HG03066 (cell line): ENCODE results near the gene RGS9.

Experiments
- ATAC-seq: cut with Tn5 transposase; IDR thresholded peaks from one replicate; pipeline ENCODE4 v1.9.1; 2021; ENCODE audit warnings: low read depth; ENCODE audit not compliant: unreplicated experiment

Gene RGS9

DNA sequence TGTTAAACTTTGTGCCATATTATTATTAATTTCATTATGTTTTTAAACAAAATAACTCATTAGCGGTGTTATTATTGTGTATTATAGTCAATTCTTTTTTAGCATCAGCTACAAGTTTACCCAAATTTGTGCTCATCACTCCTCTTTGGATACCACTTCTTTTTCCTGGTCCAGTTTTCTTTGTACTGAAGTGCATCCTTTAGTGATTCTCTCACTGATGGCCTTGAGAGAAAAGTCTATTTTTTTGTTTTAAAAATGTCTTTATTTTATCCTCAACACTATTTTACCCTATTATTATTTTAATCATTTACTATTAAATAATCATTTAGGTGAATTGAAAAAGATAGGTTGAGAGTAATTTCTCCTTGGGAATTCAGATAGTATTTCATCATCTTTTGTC lies 99.2 kb downstream of the RGS9 start:
- no peak for ATAC-seq

DNA sequence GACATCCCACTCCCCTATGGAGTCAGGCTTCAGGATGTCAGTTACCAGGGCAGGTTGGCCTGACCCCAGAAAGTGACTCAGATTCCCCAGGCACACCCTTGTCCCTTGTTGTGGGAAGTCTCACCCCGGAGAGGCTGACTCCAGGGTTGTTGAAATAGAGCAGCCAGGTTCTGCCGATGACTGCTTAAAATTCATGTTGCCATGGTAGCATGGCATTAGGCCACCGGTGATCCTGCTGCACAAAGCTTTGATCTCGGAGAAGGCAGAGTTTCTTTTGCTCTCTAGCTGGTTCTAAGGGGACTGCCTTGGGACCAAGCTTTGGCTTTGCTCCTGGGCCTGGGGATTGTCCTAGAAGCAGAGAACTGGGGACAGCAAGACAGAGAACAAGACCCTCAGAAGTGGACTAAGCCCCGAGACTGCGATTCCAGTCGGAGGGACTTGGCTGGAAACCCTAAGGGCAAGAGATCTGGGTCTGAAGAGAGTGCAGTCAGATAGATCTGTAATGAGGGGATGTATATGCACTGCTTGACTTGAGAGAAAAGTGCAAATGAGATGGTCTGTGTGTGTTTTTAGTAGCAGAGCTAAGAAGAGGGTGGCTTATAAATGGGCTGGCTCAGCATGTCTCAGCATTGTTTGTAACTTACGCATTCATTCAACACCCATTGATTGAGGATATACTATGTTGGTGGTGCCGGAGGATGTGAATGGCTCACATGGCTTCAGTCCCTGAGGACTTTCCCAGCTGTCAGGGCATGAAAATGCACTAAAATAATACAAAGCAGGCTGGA lies 106.9 kb downstream of the RGS9 start:
- ATAC-seq, result no peak

DNA sequence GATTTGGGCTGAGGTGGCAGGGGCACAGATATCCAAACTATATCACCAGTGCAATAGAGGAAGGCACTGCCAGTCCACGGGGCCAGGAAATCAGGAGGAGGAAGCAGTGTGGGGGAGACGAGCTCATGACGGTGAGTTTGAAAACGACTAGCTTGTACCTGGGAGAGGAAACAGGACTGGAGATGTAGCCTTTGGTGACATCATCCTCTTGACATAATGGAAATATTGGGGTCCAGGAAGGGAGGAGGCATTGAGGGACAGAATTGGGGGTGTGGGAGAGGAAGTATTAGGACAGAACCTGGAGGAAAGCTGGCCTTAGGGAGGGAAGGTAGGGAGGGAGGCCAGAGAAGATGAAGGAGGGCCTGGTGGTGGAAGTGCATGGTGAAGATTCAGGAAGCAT lies 109.1 kb downstream of the RGS9 start:
- ATAC-seq, result no peak

DNA sequence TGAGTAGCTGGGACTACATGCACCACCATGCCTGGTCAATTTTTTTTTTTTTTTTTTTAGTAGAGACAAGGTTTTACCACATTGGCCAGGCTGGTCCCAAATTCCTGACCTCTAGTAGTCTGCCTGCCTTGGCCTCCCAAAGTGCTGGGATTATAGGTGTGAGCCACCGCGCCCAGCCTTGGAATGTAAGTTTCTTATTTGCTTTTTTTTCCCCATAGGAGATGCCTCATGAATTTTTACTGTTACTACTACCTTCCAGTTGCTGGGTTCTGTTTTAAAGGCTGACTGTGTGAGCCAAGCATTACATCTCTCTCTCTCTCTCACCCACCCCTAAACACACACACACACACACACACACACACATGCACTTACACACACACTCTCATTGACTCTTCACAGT lies 112.6 kb downstream of the RGS9 start:
- ATAC-seq, result no peak

DNA sequence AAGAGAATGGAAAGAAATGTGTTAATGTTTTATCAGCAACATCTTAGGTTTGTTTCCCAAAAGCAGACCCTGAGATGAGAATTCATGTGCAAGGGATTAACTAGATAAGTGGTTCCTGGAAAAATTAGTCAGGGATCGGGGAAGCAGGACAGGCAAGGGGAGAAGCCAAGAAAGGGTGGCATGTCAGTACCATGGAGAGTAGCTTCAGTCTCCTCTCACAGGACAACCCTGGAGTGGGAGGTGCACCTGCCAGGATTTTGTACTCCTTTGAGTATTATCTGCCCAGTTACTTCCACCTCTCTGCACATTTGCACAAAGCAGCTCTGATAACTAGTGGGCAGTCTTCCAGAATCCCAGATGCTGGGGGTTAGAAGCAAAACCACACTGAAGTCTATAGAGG lies 117.0 kb downstream of the RGS9 start:
- no peak for ATAC-seq

DNA sequence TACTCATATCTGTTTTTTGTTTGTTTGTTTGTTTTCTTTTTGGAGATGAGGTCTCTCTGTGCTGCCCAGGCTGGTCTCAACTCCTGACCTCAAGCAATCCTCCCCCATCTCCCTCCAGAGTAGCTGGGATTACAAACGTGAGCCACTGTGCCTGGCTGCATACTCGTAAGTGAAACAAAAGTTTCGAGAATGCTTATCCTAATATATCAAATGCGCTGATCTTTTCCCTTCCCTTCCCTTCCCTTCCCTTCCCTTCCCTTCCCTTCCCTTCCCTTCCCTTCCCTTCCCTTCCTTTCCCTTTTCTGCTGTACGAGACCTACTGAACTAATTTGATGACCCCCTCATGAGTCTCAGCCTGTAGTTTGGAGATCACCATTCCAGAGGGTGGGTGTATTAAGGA lies 122.1 kb downstream of the RGS9 start:
- no peak for ATAC-seq

DNA sequence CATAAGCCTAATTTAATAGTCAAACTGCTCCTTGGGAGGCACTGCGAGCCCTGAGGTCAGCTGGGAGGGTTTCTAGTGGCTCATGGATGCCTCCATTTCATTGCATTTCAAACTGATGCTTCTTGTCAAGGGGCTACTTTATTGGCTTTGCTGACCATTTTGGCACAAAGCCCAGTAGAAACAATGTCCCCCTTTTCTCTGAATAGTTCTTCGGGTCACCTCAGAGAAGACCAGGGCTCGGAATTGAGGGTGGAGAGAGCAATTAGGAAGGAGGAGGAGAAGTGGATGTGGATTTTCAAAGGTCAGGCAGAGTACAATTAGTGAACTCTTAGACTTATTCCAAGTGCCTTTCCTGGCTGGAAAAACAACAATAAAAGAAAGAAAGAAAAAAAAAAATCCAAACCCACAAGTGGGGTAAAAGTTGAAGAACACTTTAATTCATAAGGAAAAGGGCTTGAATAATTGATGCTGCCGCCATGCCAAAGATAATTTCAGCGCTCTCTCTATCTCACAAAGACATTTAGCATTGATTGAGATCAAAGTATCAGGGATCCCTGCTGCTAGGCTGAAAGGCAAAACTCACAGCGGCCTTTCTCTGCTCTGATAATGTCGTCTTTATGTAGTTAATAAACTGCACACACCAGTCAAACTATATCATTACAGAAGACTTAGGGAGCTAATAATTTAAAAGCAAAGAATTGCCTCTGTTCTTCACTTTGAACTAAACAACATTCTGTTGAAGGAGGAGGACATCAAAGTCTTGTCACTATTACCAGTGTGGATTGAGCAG lies 122.7 kb downstream of the RGS9 start:
- ATAC-seq, result no peak

DNA sequence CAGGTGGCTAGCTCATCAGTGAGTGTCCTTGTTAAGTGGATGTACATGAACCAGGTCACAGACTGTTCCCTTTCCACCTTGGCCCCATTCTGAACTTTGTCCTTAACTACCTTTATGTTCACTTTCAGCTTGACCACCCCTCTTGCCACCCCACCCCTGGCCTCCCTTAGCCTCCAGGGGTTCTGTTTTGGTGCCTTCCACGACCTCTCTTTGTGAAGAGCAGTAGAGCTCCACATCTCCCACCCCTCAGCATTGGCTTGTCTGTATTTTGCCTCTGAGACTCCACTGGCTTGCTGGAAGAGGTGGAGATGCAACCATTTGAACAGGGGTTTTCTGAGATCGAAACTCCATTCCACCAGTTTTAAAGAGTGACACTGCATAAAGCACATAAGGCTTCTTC lies 123.5 kb downstream of the RGS9 start:
- ATAC-seq, result no peak

DNA sequence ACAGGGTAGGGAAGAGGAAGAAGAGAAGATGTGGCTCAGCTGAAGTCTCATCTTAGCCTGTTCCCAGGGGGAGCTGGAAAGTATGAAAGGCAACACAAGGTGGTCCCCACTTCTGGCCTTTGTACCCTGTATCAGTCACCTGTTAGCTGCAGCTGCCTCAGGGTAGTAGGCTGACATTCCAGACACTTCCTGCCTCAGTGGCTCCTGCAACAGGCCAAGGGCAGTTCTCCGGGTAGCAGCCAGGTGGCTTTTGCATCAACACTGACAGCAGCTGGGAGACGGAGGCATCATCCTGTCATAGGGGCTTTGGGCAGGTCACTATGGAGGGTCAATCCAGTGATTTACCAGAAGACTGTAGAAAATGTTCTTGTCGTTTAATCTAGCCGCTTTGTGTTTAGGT lies 124.0 kb downstream of the RGS9 start:
- ATAC-seq, result no peak

DNA sequence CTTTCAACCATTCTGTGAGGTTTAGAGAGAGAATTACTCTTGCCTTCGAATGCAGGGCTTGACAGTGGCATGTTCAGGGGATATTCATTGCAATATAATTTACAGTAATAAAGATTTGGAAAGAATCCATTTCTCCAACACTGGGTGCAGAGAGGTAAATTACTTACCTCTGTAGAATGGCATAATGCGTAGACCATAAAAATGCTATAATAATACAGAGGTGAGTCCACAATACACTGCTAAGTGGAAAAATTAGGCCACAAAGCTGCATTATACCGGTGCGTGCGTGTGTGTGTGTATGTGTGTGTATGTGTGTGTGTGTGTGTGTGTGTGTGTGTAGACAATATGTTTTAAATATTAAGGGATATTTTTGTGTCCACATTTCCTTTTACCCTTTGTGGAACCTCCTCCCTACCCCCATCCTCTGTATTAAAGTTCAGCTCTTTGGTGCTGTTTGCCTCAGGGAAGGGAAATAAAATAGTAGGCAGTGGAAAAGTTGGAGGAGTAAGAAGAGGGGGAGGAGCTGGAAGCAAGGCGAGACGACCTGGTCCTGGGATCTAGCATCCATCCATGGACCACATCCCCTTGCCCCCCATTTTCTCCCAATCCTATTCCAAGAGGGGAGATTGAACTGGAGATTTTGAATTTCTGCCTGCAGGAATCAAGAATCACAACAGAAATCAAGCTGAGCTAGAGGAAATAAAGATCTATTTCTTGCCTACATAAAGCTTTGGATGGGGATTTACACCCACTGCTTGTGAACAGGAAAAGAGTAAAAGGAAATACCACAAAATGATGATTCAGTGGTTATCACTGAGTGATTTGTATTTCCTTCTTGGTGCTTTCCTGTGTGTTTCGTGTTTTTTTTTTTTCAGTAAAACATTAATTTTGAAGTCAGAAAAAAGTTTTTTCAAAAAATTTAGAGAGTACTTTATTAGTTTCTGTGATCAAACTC lies 124.8 kb downstream of the RGS9 start:
- no peak for ATAC-seq

DNA sequence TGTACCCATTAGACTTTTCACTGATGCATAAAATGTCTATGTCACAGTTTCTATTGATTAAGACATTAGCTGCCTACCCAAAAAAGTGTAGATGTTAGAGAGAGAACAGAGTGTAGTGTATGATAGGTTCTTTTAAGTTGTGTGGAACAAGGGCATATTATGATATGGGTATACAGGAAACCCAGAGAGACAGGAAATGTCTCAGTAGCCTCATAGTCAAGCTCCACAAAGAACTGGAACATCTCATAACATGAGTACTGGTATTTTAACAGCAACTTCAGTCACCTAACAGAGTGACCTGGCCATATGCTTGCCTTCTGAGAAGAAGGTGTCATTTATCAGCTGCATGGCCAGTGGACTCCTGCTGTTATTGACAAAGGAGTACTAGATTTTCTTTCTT lies 128.1 kb downstream of the RGS9 start:
- no peak for ATAC-seq

DNA sequence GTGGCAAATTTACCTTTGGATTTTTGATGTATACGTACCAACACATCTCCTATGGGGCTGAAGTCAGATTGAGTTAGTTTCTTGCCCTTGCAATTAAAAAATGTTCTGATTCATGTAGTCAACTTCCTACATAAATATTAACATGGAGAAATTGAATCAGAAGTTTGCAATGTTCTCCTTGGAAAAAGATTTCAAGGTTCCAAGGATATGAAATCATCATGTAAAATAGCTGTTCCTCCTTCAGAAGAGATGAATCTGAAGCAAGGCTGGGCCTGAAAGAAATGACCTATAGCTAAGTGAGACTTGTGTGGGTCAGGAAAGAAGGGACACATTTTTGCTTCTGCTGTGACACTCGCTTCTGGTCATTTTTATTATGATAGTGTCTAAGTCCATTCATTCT lies 131.7 kb downstream of the RGS9 start:
- no peak for ATAC-seq

DNA sequence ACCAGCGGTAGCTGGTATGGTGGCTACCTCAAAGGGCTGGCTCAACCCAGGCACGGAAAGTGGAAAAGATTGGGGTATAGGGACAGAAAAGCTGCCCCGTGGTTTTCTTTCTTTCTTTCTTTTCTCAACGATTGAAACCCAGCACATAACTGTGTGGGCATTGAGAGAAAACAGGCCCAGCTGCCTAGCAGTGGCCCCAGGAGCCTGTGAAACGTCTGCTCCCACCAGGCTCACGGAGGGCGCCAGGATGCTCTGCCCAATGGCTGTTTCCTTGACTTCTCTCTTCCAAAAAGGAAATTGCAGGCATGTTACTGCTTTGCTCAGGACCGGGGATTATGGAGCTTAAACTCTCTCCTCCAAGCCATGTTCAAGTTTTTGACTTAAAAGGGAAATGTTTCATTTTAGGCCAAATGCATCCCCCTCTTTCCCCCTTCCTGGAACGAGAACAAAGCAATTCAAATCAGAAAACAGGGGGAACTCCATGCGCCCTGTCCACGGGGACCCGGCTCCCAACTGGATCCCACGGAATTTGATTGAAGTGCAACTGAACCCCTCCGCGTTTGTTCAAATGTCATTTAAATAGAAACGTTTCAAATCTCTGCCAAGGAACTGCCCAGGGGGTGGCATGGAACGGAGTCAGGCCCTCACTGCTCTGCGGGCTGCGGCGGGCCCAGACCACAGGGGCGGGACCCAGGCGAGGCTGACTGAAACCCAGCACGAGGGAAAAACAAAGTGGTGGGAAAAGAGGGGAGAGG lies 133.5 kb downstream of the RGS9 start:
- ATAC-seq, result no peak

DNA sequence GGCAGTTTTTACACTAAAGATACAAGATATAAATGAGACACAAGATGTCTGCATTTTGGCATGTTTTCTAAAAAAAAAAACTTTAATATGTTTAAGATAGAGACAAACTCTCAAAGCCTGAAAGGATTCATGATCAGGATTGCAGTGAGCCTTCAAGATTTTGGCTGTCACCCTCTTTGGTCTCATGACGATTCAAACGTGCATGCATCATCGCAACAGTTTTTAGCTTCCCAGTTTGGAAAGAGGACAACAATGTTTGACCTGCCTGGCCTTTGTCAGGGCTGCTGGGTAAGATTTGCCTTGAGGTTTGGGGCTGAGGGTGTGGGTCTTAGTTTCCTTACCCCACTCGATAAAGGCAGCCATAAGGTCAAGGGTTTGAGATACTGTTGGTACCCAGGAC lies 134.1 kb downstream of the RGS9 start:
- no peak for ATAC-seq
